Smooth muscle cell (in vitro differentiated cells): ENCODE data around the gene KIF16B. TPM values are rescaled to one million over a fixed set of nuclear protein-coding genes. Genes with fewer than 3 reads are reported as not detected.

Experiments used
- DNase-seq: peaks from one replicate; lab custom pipeline; 2025; ENCODE audit not compliant: unreplicated experiment; lab: John Stamatoyannopoulos, UW
- H2AFZ ChIP-seq: fragments of 200-600 bp; sonication (generic); 2 replicates; pipeline ENCODE4 v1.6.0; 2016; ENCODE audit warnings: antibody characterized with exemption, low read depth, mild to moderate bottlenecking
- H3F3A ChIP-seq: fragments of 200-600 bp; sonication (generic); 2 replicates; pipeline ENCODE4 v1.6.0; 2017; ENCODE audit warnings: antibody characterized with exemption, low read depth
- H3K27ac ChIP-seq: fragments of 200-600 bp; sonication (generic); 2 replicates; pipeline ENCODE4 v1.5.1; 2016; ENCODE audit warnings: low read depth, mild to moderate bottlenecking
- H3K27me3 ChIP-seq: fragments of 200-600 bp; sonication (generic); 2 replicates; pipeline ENCODE4 v1.6.1; 2016; ENCODE audit warnings: low read depth, mild to moderate bottlenecking
- H3K36me3 ChIP-seq: fragments of 200-600 bp; sonication (generic); 2 replicates; pipeline ENCODE4 v1.5.1; 2016; ENCODE audit warnings: low read depth
- H3K4me1 ChIP-seq: fragments of 200-600 bp; sonication (generic); 2 replicates; pipeline ENCODE4 v1.5.1; 2016; ENCODE audit warnings: low read depth
- H3K4me2 ChIP-seq: fragments of 200-600 bp; sonication (generic); 2 replicates; pipeline ENCODE4 v1.6.0; 2016; ENCODE audit warnings: mild to moderate bottlenecking
- H3K4me3 ChIP-seq: fragments of 200-600 bp; sonication (generic); 2 replicates; pipeline ENCODE4 v1.5.1; 2016; ENCODE audit warnings: mild to moderate bottlenecking
- H3K79me2 ChIP-seq: fragments of 200-600 bp; sonication (generic); 2 replicates; pipeline ENCODE4 v1.6.0; 2016; ENCODE audit warnings: low read depth, mild to moderate bottlenecking
- H3K9ac ChIP-seq: fragments of 200-600 bp; sonication (generic); 2 replicates; pipeline ENCODE4 v1.6.0; 2016; ENCODE audit warnings: low read depth
- H3K9me3 ChIP-seq: fragments of 200-600 bp; sonication (generic); replicated peaks from 2 replicates; pipeline ENCODE4 v1.5.1; 2016; ENCODE audit warnings: low read depth
- H4K20me1 ChIP-seq: fragments of 200-600 bp; sonication (generic); 2 replicates; pipeline ENCODE4 v1.6.0; 2016; ENCODE audit warnings: low read depth
- CTCF ChIP-seq: fragments of 200-600 bp; sonication (generic); IDR thresholded peaks from 2 replicates; pipeline ENCODE4 v1.5.1; 2017; ENCODE audit warnings: borderline replicate concordance, mild to moderate bottlenecking, antibody characterized with exemption; ENCODE audit not compliant: insufficient read depth, poor library complexity, severe bottlenecking
- WGBS: methylation state at CpG from one replicate; pipeline ENCODE4 v1.1.7; 2016; ENCODE audit warnings: low lambda C conversion rate; 5-methylcytosine and 5-hydroxymethylcytosine counted together
- polyA plus RNA-seq: library from polyadenylated mRNA; unstranded; fragments of >200 nt; fragmentation: Nextera tagmentation; extraction: Ambion mirVana; gene quantifications from 2 replicates; pipeline ENCODE4 v1.2.1, GENCODE V29; 2016
- total RNA-seq: library from RNA; depleted of rRNA; stranded (reverse); fragments of >200 nt; gene quantifications from 2 replicates; pipeline ENCODE4 v1.2.3, GENCODE V29; 2014

Gene KIF16B
- total and polyA plus RNA-seq, 2 experiments from 2014 or later, result 3.6 to 12.9 TPM

DNA sequence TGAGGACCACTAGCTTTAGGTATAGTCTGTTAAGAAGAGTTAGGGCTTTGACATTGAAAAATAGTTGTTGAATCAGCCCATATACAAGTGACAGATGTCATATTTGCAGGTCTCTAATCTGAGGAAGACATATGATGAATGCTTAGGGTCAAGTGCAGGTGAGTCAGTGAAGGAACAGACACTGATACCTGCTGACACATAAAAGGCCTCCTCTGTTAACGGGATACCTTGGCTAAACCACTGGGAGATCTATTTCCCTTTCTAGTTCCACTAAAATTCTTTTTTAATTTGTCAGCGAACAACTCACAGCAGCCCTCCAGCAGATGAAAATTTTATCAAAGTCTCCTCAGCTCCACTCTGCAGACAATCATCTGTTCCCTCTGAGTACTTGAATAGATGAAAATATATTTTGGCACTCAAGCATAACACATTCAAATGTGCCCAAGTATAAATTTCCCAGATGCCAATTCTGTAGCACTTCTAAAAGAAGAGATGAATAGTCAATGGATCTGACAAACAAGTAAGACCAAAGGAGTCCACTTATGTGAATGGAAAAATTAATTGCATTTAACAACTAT is 154.0 kb downstream of the KIF16B start:
- H3K27ac ChIP-seq, result no peak overlapping the region
- H3K4me2 ChIP-seq, result no peak overlapping the region
- WGBS, result 87% methylated on average over 2 of the region's 2 CpGs
- no peaks in the 10 kb centered on the region for H3K9me3 ChIP-seq
- no peaks in the 10 kb centered on the region for H3K79me2 ChIP-seq
- no peak overlapping the region for H3K4me3 ChIP-seq
- no peaks in the 10 kb centered on the region for H3F3A ChIP-seq
- H3K36me3 ChIP-seq, result no peaks in the 10 kb centered on the region
- no peaks in the 10 kb centered on the region for H3K27me3 ChIP-seq
- no peaks in the 10 kb centered on the region for H3K4me1 ChIP-seq
- TF ChIP-seq CTCF, result no peak
- no peaks in the 10 kb centered on the region for H4K20me1 ChIP-seq
- DNase-seq, result no peak
- no peak overlapping the region for H2AFZ ChIP-seq
- H3K9ac ChIP-seq, result no peak overlapping the region

DNA sequence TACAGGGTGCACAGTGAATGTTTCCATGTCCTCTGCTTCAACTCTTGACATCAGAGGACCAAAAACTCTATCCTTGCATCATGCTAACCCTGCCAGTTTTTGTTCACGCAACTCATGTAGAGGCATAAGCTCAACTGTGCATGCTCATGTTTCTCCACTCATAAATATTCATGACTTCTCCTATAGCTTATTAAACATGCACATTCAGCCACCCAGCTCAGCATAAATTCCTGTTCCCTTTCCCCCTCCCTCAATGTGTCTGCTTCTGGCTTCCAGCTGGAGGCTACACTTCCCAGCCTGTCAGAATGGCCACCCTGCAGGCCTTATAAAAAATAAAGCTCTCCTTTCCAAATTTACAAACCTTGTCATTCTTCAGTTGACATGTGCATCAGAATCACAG is 154.6 kb downstream of the KIF16B start:
- WGBS, result 100% methylated on average over 1 of the region's 1 CpG

GRCh38 chr20:16417001-16417400 is 156.2 kb downstream of the KIF16B start:
- Histone ChIP-seq H3K4me1 (no peaks in the 10 kb centered on the region), H3K27me3 (no peaks in the 10 kb centered on the region), H3K4me3 (no peak overlapping the region), H4K20me1 (no peaks in the 10 kb centered on the region), H3K9me3 (no peaks in the 10 kb centered on the region), H3F3A (no peaks in the 10 kb centered on the region), H3K36me3 (no peaks in the 10 kb centered on the region), H3K27ac (no peak overlapping the region), H3K79me2 (no peaks in the 10 kb centered on the region), H3K9ac (no peak overlapping the region), H2AFZ (no peak overlapping the region), H3K4me2 (no peak overlapping the region)
- DNase-seq, result no peak
- no peak for TF ChIP-seq CTCF
- 94% methylated on average over 8 of the region's 8 CpGs for WGBS

More for the DNA sequence above, 154.6 kb downstream of the KIF16B start:
- H3K9me3 ChIP-seq, result no peaks in the 10 kb centered on the region
- no peak overlapping the region for H3K4me3 ChIP-seq
- no peaks in the 10 kb centered on the region for H3K27me3 ChIP-seq
- no peak for DNase-seq
- no peaks in the 10 kb centered on the region for H3F3A ChIP-seq
- no peak overlapping the region for H3K9ac ChIP-seq
- no peak overlapping the region for H3K27ac ChIP-seq
- H3K4me1 ChIP-seq, result no peaks in the 10 kb centered on the region
- no peaks in the 10 kb centered on the region for H3K36me3 ChIP-seq
- no peak overlapping the region for H2AFZ ChIP-seq
- no peak overlapping the region for H3K4me2 ChIP-seq
- H3K79me2 ChIP-seq, result no peaks in the 10 kb centered on the region
- TF ChIP-seq CTCF, result no peak
- H4K20me1 ChIP-seq, result no peaks in the 10 kb centered on the region
